ENCODE data around the gene F5. TPM values are rescaled to one million over a fixed set of nuclear protein-coding genes. Genes with fewer than 3 reads are reported as not detected.

F5 gene
- total and polyA plus RNA-seq, 2 donors (not counting 1 experiment from before 2014, with no cell fraction given), result 0.01 to 0.27 TPM

- intact Hi-C loops (cut with micrococcal nuclease), result no loop called here
- Histone ChIP-seq H2AFZ (ENCODE audit: insufficient read depth, low read depth, low read length, poor library complexity, severe bottlenecking) (no peak overlapping the region), H3K4me3 (ENCODE audit: control extremely low read depth in 1 of 5, extremely low read depth in 1 of 5, insufficient read depth in 1 of 5, low read depth in 2 of 5, low read length in 4 of 5) (no peak overlapping the region), H3K4me2 (replicated peaks; ENCODE audit: low read depth, low read length, poor library complexity, severe bottlenecking) (no peak overlapping the region), H3K27ac (ENCODE audit: low read length in 2 of 2) (no peak overlapping the region), H3K27me3 (replicated peaks in 1 of 4; ENCODE audit: control extremely low read depth in 1 of 4, control insufficient read depth in 3 of 4, insufficient read depth in 4 of 4, low read length in 3 of 4) (no peaks in the 10 kb centered on the region), H3K79me2 (ENCODE audit: control insufficient read depth, insufficient read depth, low read length) (no peaks in the 10 kb centered on the region), H3K9me3 (ENCODE audit: control extremely low read depth in 1 of 3, control insufficient read depth in 2 of 3, insufficient read depth in 1 of 3, low read length in 2 of 3) (no peaks in the 10 kb centered on the region), H3K36me3 (replicated peaks in 1 of 2; ENCODE audit: control extremely low read depth in 1 of 2, control insufficient read depth in 1 of 2, extremely low read depth in 1 of 2, insufficient read depth in 2 of 2, low read length in 1 of 2) (peaks cover 0 to 5% of the 10 kb centered on the region in 2 experiments), H4K20me1 (ENCODE audit: control insufficient read depth, insufficient read depth, low read length, poor library complexity, severe bottlenecking) (no peaks in the 10 kb centered on the region), H3K4me1 (ENCODE audit: control insufficient read depth in 2 of 2, insufficient read depth in 2 of 2, low read length in 2 of 2) (no peaks in the 10 kb centered on the region), H3K9ac (ENCODE audit: low read length) (no peak overlapping the region)
- ATAC-seq (ENCODE audit: low read depth) (no peak), DNase-seq (no peak)
- CTCF ChIA-PET, result interaction anchor here (1.0 kb wide), 1 partner anchor 74 kb away, joined by 6 read pairs; no protein-coding TSS in a partner anchor
- Mint-ChIP-seq H3K27me3 (no peaks in the 10 kb centered on the region), H3K27ac (no peak overlapping the region), H3K4me1 (no peaks in the 10 kb centered on the region), H3K9me3 (ENCODE audit: insufficient read depth) (no peaks in the 10 kb centered on the region), H3K4me3 (no peak overlapping the region)
- no CpG with 5 or more reads among the region's 3 CpGs for WGBS (ENCODE audit: insufficient coverage)
- TF ChIP-seq EZH2 (IDR thresholded peaks at IDR 0.05; ENCODE audit: borderline replicate concordance, insufficient read depth, low read depth, low read length, poor library complexity, severe bottlenecking) (no peak), CTCF (IDR thresholded peaks at IDR 0.05) (no peak)
- POLR2A ChIA-PET, result interaction anchor here (0.6 kb wide), 1 partner anchor 10 kb away, joined by 4 read pairs; no protein-coding TSS in a partner anchor
Measured at GRCh38 chr1:169472738-169473137, 113.5 kb downstream of the F5 start.

- Histone ChIP-seq H3K27ac (ENCODE audit: low read length in 2 of 2) (no peak overlapping the region), H3K79me2 (ENCODE audit: control insufficient read depth, insufficient read depth, low read length) (no peaks in the 10 kb centered on the region), H3K27me3 (replicated peaks in 1 of 4; ENCODE audit: control extremely low read depth in 1 of 4, control insufficient read depth in 3 of 4, insufficient read depth in 4 of 4, low read length in 3 of 4) (no peaks in the 10 kb centered on the region), H2AFZ (ENCODE audit: insufficient read depth, low read depth, low read length, poor library complexity, severe bottlenecking) (no peak overlapping the region), H4K20me1 (ENCODE audit: control insufficient read depth, insufficient read depth, low read length, poor library complexity, severe bottlenecking) (no peaks in the 10 kb centered on the region), H3K4me1 (ENCODE audit: control insufficient read depth in 2 of 2, insufficient read depth in 2 of 2, low read length in 2 of 2) (no peaks in the 10 kb centered on the region), H3K4me3 (ENCODE audit: control extremely low read depth in 1 of 5, extremely low read depth in 1 of 5, insufficient read depth in 1 of 5, low read depth in 2 of 5, low read length in 4 of 5) (no peak overlapping the region), H3K9ac (ENCODE audit: low read length) (no peak overlapping the region), H3K4me2 (replicated peaks; ENCODE audit: low read depth, low read length, poor library complexity, severe bottlenecking) (no peak overlapping the region), H3K36me3 (replicated peaks in 1 of 2; ENCODE audit: control extremely low read depth in 1 of 2, control insufficient read depth in 1 of 2, extremely low read depth in 1 of 2, insufficient read depth in 2 of 2, low read length in 1 of 2) (no peaks in the 10 kb centered on the region), H3K9me3 (ENCODE audit: control extremely low read depth in 1 of 3, control insufficient read depth in 2 of 3, insufficient read depth in 1 of 3, low read length in 2 of 3) (no peaks in the 10 kb centered on the region)
- Mint-ChIP-seq H3K4me1 (no peaks in the 10 kb centered on the region), H3K4me3 (no peak overlapping the region), H3K27ac (no peak overlapping the region), H3K27me3 (no peaks in the 10 kb centered on the region), H3K9me3 (ENCODE audit: insufficient read depth) (no peaks in the 10 kb centered on the region)
- CTCF ChIA-PET, result interaction anchor here (0.6 to 2.1 kb wide), 5 partner anchors 32 to 367 kb away, joined by 3 to 6 read pairs (median 4); no protein-coding TSS in a partner anchor
- no peak for ATAC-seq (ENCODE audit: low read depth)
- intact Hi-C loops (cut with micrococcal nuclease), result no loop called here
- no peak for DNase-seq
- POLR2A ChIA-PET, result no interaction called here
- TF ChIP-seq EZH2 (IDR thresholded peaks at IDR 0.05; ENCODE audit: borderline replicate concordance, insufficient read depth, low read depth, low read length, poor library complexity, severe bottlenecking), result no peak
- no peak for TF ChIP-seq CTCF (IDR thresholded peaks at IDR 0.05)
Measured at GRCh38 chr1:169468982-169469381, 117.3 kb downstream of the F5 start.
